HTERT RPE-1 (cell line): ENCODE data around the gene CTSK.
"Not testable (repeated sequence)": the region's sequence is repeated elsewhere in the genome, so short reads cannot be mapped to it uniquely, and the experiment has no call there.

Experiments
- in situ Hi-C: fragments of 300-500 bp; cut with MboI; formaldehyde crosslinking; loops from 4 replicates; pipeline ENCODE4 v1.14.3; 2020; ENCODE audit warnings: low sequenced_read_pairs

Gene CTSK

DNA sequence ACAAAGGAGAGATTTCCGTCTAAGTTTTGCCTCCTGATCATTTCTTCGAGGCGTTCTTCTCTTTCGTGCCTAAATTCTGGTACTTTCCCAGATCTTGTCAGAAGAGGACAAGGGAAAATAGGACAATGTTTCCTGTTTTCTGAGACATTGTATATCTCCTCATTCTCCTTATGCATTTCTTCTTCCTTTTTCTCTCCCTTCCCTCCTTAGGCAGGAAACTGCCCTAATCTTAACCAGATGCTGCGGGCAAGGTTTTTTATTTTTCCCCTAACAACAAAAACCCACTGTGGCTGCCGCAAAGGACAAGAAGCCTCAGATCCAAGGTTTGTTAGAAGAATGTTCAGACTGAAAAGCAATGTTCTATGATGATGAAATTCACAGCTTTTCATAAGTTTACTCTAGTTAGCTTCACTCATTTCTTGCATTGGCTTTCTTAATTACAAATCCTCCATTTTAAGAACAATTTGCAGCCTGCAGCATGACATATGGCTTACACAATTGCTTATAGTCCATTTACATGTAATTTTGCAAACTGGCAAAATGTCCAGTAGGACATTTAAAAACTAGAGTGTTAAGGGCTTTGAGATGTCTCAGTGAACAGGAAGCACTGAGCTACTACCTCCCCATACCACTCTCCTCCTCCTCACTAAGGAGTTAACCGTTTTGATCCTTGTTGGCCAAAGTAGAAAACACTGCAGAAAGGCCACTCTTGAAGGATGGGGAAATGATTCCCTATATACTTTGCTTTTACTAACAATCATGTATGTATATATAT lies 624 bp downstream of the CTSK start:
- in situ Hi-C loops: no loop called here

GRCh38 chr1:150805899-150806298 lies 2.2 kb downstream of the CTSK start:
- in situ Hi-C loops: no loop called here

GRCh38 chr1:150804671-150805070 lies 3.4 kb downstream of the CTSK start:
- in situ Hi-C loops: no loop called here

GRCh38 chr1:150799089-150799488 lies 9.0 kb downstream of the CTSK start:
- in situ Hi-C loops: no loop called here

- in situ Hi-C loops: no loop called here
Observed at GRCh38 chr1:150798525-150798924, 9.5 kb downstream of the CTSK start.

GRCh38 chr1:150796374-150796773 lies 11.7 kb downstream of the CTSK start:
- in situ Hi-C loops: no loop called here

GRCh38 chr1:150793778-150794177 lies 14.3 kb downstream of the CTSK start:
- in situ Hi-C loops: not testable (repeated sequence)

DNA sequence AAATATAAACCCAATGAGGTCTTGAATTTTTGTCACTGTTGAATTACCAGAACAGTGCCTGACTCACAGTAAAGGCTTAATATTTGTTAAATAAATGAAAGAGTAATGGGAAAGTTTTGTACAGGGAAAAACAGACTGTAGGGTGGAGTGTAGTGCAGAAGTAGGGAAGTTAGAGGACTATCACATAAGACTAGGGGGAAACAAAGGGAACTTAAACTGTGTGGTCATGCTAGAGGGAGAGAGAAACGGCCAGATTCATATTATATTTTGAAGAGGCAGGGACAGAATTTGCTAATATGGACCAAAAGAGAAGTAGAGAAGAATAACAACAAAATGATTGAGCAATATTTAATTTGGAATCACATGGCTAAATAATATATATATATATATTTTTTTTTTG lies 14.8 kb downstream of the CTSK start:
- in situ Hi-C loops: no loop called here

GRCh38 chr1:150791585-150791984 lies 16.5 kb downstream of the CTSK start:
- in situ Hi-C loops: no loop called here

DNA sequence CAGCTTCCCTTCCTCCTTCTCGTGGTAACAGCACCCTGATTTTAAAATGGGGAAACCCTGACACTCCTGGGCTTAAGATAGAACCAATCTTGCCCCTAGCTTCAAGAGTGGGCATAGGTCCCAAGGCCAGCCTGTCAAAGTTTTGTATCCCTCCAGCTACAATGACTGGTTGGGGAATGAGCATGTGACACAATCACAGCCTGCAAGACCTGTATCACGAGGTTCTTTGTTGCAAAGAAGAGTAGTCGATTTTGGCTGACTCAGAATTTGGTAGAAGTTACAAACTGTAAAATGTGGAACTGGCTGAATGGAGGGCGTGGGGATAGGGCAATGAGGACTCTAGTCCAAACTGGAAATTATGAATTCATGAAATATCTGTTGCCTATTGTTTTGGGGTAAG lies 18.7 kb downstream of the CTSK start:
- in situ Hi-C loops: no loop called here

GRCh38 chr1:150788946-150789345 lies 19.1 kb downstream of the CTSK start:
- in situ Hi-C loops: no loop called here

DNA sequence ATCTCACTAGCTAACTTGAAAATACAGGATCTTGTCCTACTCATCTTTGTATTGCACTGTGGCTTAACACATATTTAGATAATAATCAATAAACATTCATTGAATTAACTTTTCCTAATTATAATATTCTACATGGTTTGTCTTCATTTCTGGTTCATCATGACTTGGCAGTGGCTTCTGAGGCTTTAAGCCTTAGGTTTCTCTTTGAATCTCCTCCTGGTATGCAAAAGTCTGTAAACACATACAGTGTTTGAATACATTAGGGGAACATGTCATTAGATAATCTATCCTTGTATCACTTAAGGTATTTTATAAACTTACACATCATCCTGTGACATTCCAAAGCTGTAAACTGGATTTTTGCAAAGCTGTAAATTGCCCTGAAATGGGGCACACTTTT lies 20.6 kb downstream of the CTSK start:
- in situ Hi-C loops: no loop called here

DNA sequence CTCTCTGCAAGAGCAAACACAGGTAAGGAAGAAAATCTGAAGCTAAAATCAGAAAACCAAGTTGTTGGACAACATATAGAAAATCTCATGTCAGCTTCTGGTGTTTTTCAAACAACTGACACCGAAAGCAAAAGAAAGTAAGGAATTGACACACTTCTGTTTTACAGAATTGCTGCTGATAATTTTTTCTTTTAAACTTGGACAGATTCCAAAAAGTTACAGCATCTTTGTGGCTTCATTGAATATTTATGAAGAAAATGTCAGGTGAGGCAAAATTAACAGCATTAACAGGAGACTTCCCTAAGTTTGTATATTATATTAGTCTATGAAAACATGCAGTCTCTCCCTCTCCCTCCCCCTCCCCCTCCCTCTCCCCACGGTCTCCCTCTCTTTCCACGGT lies 27.6 kb downstream of the CTSK start:
- in situ Hi-C loops: no loop called here

DNA sequence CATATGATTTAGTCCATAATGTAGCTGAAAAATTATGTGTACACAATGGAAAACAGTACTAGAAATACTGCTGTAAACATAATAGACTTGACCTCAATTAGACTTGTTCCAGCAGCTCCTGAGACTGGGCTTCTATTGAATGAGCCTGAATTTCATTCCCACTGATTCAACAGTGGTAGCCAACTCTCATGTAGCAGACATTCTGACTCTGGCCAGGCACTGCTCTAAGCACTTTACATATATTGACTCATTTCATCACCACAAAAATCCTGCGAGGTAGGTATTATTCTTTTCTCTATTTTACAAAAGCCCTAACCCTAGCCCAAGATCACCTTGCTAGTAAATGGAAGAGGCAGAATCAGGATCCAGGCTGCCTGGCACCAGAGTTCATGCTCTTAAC lies 29.7 kb downstream of the CTSK start:
- in situ Hi-C loops: no loop called here

GRCh38 chr1:150777544-150777943 lies 30.5 kb downstream of the CTSK start:
- in situ Hi-C loops: no loop called here

- in situ Hi-C loops: not testable (repeated sequence)
Observed at GRCh38 chr1:150775931-150776505, 32.0 kb downstream of the CTSK start.

GRCh38 chr1:150775276-150775675 lies 32.8 kb downstream of the CTSK start:
- in situ Hi-C loops: no loop called here

DNA sequence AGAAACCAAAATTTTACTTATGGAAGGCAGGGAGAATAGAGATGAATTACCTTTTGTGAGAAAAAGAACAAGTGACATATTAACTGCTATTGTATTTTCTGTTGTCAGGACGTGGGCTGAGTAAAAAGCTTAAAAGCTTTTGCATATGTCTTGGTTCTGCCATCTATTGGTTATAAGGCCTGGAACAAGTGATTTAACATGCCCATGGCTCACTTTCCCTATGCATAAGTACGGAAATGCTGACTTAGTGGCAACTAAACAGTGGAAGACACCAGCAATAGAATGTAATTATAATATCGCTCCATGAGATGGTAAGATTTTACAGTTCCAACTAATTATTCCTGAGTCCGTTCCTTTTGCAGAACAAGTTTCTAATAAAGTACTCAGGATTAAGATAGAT lies 35.7 kb downstream of the CTSK start:
- in situ Hi-C loops: no loop called here

DNA sequence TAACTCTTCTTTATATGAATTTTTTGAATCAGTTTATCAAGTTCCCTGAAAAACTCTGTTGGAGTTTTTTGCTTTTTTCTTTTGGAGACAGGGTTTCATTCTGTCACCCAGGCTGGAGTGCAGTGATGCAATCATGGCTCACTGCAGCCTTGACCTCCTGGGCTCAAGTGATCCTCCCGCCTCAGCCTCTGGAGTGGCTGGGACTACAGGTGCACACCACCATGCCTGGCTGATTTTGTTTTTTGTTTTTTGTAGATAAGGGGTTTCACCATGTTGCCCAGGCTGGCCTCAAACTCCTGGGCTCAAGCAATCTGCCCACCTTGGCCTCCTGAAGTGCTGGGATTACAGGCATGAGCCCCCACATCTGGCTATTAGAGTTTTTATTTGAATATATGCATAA lies 40.4 kb downstream of the CTSK start:
- in situ Hi-C loops: not testable (repeated sequence)

DNA sequence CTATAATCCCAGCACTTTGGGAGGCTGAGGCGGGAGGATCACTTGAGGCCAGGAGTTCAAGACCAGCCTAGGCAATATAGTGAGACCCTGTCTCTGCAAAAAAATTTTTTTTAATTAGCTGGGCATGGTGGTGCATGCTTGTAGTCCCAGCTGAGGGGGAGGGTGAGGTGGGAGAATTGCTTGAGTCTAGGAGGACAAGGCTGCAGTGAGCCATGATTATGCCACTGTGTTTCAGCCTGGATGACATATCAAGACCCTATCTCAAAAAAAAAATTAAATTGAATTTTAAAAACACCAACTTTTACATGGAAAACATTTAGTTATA lies 42.1 kb downstream of the CTSK start:
- in situ Hi-C loops: not testable (repeated sequence)

- in situ Hi-C loops: no loop called here
Observed at GRCh38 chr1:150765296-150765976, 42.6 kb downstream of the CTSK start, which contains the start of gene CTSS. Gene CTSS, minus strand, starts transcription at chr1:150765778. Its CDS starts 1,015 bp downstream, at chr1:150764763.

- in situ Hi-C loops: no loop called here
Observed at GRCh38 chr1:150764617-150765101, 43.4 kb downstream of the CTSK start.
